ENCODE measurements around the gene RSL24D1. TPM values are rescaled to one million over a fixed set of nuclear protein-coding genes. Genes with fewer than 3 reads are reported as not detected.

The RSL24D1 gene
- total and polyA plus RNA-seq, 2 experiments from 2014 or later: 45.8 to 46.1 TPM

DNA sequence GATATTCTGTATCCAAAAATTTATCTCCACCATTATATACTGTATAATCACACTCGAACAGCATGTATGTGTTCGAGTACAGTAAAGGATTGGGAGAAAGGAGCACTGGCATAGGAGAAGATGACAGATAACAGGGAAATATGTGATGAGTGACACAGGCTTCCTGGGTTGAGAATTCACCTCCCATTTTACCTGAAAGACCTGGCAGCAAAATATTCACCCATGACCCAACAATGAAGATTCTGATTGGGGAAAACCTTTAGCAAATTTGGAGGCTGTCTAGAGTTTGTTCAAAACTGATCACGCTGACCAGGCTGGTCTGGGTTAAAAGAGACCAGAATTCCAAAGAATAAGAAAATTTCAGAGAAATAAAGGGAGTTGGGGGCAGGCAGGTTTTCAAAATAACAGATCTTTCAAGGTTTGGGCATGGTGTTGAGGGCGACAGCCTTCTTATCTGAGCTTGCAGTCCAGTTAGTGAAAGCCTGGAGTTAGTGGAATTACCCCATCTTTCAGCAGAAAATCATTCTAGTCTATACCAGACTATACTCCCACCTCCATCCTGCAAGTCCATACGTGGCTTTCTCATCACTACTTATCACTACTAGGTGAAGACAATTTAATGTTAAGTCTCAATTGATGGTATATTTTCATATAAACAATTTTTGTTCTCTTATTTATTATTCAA is 42.8 kb upstream of the RSL24D1 start:
- no peak overlapping the region for H3K27ac ChIP-seq
- no peaks in the 10 kb centered on the region for H3K9me3 ChIP-seq (ENCODE audit: low read depth)
- H3K27me3 ChIP-seq: no peaks in the 10 kb centered on the region
- no peak for DNase-seq (ENCODE audit: low read depth in 1 of 2, low spot score in 1 of 2)
- H3K36me3 ChIP-seq: no peaks in the 10 kb centered on the region
- TF ChIP-seq, protein P1, sequence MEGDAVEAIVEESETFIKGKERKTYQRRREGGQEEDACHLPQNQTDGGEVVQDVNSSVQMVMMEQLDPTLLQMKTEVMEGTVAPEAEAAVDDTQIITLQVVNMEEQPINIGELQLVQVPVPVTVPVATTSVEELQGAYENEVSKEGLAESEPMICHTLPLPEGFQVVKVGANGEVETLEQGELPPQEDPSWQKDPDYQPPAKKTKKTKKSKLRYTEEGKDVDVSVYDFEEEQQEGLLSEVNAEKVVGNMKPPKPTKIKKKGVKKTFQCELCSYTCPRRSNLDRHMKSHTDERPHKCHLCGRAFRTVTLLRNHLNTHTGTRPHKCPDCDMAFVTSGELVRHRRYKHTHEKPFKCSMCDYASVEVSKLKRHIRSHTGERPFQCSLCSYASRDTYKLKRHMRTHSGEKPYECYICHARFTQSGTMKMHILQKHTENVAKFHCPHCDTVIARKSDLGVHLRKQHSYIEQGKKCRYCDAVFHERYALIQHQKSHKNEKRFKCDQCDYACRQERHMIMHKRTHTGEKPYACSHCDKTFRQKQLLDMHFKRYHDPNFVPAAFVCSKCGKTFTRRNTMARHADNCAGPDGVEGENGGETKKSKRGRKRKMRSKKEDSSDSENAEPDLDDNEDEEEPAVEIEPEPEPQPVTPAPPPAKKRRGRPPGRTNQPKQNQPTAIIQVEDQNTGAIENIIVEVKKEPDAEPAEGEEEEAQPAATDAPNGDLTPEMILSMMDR (IDR thresholded peaks at IDR 0.05; ENCODE audit: low read depth, low read length): no peak
- no peaks in the 10 kb centered on the region for H3K4me1 ChIP-seq (ENCODE audit: low read depth)
- no peak overlapping the region for H3K4me3 ChIP-seq

DNA sequence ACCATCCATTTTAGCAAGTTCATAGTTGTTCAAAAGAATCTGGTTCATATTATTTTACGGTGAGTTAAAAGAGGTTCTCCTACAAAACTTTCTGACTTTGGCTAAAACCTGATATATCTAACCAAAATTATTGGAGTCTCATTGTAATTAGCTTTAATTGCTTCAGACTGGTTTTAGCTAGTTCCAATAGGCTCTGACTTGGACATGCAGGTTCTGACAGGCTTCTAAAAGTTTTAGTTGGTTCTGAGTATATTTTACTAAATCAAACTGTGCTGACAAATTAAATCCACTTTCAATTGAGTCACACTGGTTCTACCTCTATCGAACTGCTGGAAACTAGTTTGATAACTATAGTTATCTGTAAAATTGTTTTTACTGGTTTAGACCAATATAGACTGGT is 42.1 kb upstream of the RSL24D1 start:
- TF ChIP-seq, protein P1 (IDR thresholded peaks at IDR 0.05; ENCODE audit: low read depth, low read length): no peak
- Histone ChIP-seq H3K9me3 (ENCODE audit: low read depth) (no peaks in the 10 kb centered on the region), H3K4me3 (no peak overlapping the region), H3K27me3 (no peaks in the 10 kb centered on the region), H3K36me3 (no peaks in the 10 kb centered on the region), H3K4me1 (ENCODE audit: low read depth) (peaks cover 3% of the 10 kb centered on the region), H3K27ac (no peak overlapping the region)
- DNase-seq (ENCODE audit: low read depth in 1 of 2, low spot score in 1 of 2): no peak

- no peak overlapping the region for H3K4me3 ChIP-seq
- H3K27me3 ChIP-seq: no peaks in the 10 kb centered on the region
- H3K27ac ChIP-seq: no peak overlapping the region
- no peaks in the 10 kb centered on the region for H3K9me3 ChIP-seq (ENCODE audit: low read depth)
- DNase-seq (ENCODE audit: low read depth in 1 of 2, low spot score in 1 of 2): no peak
- H3K4me1 ChIP-seq (ENCODE audit: low read depth): peaks cover 7% of the 10 kb centered on the region
- no peaks in the 10 kb centered on the region for H3K36me3 ChIP-seq
- TF ChIP-seq, protein P1 (IDR thresholded peaks at IDR 0.05; ENCODE audit: low read depth, low read length): no peak
These were observed 40.7 kb upstream of the RSL24D1 start for GRCh38 chr15:55237219-55238130.

DNA sequence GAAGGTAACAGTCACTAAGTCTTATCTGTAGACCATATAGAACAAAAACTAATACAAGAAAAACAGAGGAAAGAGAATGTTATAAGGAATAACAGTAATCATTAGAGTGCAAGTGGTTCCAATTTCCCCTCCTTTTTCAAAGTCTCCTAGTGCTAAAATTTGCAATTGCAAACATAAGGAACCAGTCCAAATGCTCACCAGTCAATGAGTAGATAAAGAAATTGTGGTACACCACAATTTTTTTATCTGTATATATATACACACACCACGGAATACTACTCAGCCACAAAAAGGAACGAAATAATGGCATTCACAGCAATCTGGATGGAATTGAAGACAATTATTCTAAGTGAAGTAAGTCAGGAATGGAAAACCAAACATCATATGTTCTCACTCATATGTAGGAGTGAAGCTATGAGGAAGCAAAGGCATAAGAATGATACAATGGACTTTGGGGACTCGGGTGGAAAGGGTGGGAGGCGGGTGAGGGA is 38.9 kb upstream of the RSL24D1 start:
- H3K27ac ChIP-seq: no peak overlapping the region
- no peak for DNase-seq (ENCODE audit: low read depth in 1 of 2, low spot score in 1 of 2)
- TF ChIP-seq, protein P1 (IDR thresholded peaks at IDR 0.05; ENCODE audit: low read depth, low read length): no peak

DNA sequence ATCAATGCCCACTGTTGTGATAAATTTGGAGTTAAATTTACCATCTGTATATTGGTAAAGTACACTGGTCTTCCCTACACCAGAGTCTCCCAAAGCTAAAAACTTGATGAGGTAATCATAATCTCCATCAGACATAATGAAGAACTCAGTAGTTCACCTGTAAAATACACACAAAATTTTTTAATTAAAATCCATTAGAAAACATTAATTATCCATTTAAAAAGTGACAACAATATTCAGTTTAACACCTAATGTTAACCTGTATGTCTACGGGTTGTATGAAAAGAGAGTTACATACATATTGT is 38.0 kb upstream of the RSL24D1 start:
- no peaks in the 10 kb centered on the region for H3K9me3 ChIP-seq (ENCODE audit: low read depth)
- no peak for DNase-seq (ENCODE audit: low read depth in 1 of 2, low spot score in 1 of 2)
- H3K27ac ChIP-seq: no peak overlapping the region
- H3K27me3 ChIP-seq: no peaks in the 10 kb centered on the region
- H3K4me3 ChIP-seq: no peak overlapping the region
- peaks cover 7% of the 10 kb centered on the region for H3K4me1 ChIP-seq (ENCODE audit: low read depth)
- no peaks in the 10 kb centered on the region for H3K36me3 ChIP-seq
- TF ChIP-seq, protein P1 (IDR thresholded peaks at IDR 0.05; ENCODE audit: low read depth, low read length): no peak

More for the DNA sequence above, 38.9 kb upstream of the RSL24D1 start:
- Histone ChIP-seq H3K27me3 (no peaks in the 10 kb centered on the region), H3K9me3 (ENCODE audit: low read depth) (no peaks in the 10 kb centered on the region), H3K36me3 (no peaks in the 10 kb centered on the region), H3K4me3 (no peak overlapping the region), H3K4me1 (ENCODE audit: low read depth) (peaks cover 7% of the 10 kb centered on the region)

Measured in cardiac muscle cell (in vitro differentiated cells and primary cell).